Measurements from ENCODE around the gene ARHGAP33. TPM values are rescaled to one million over a fixed set of nuclear protein-coding genes. Genes with fewer than 3 reads are reported as not detected.

Gene ARHGAP33
- total RNA-seq, 1 experiment from 2014 or later: 43.9 TPM

DNA sequence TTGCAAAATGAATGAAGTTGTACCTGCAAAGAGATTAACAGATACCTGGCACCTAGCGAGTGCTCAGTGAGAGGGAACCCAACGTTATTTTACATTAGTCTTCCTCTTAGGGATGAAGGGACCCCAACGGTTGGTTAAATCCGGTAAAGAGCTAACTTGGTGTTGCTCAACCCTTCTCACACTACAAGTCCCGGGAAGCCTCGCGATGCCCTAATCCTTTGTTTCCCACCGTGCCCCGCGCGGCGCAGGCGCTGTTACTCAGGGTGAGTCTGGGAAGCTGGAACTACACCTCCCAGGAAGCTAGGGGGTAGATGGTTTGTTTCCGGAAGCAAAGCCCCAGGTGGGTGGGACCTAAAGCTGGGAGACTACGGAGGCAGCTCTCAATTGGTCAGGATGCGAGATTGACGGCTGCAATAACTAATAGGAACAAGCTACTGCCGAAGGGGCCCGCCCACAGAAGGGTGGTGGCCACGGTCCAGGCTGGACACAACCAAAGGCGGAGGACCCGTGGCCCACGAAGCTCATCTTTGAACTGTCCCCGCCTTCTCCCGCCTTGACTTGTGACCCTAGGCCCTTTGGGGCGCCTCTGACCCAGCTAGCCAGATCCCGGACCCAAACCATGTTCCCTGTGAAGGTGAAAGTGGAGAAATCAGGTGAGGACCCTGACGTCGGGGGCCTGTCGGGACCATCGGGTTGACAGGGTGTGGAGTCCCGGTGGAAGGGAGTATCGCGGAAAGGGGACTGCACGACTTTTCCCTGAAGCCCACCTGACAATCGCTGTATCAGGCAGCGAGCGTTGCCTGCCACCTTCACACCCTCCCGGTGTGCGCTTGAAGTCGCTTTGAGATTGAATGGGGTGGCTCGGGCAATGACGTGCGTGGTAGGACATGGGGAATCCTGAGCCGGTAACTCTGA, 27.0 kb upstream of the ARHGAP33 start, which contains the start of gene LIN37:
LIN37 (plus strand) TSS at position 471 of the 915 bp plus-strand sequence; CDS start at position 620, 149 bp downstream.
- TF ChIP-seq ZNF121 (CRISPR knock-in tag; IDR thresholded peaks at IDR 0.05) (no peak), TP53 (CRISPR knock-in tag; IDR thresholded peaks at IDR 0.05) (no peak), MYBL2 (CRISPR knock-in tag; IDR thresholded peaks at IDR 0.05) (peak; percentile 67; the same call in 1 of the 2 replicates), NFYB (CRISPR knock-in tag; conservative IDR thresholded peaks at IDR 0.05; ENCODE audit: low read depth) (peak; percentile 89), ETV6 (CRISPR knock-in tag; IDR thresholded peaks at IDR 0.05) (peak; percentile 52; the same call in 1 of the 2 replicates), NR2C2 (CRISPR knock-in tag; IDR thresholded peaks at IDR 0.05) (0 out of 2 replicates have a peak, but pooled peaks have one; percentile 54), ELF4 (CRISPR knock-in tag; IDR thresholded peaks at IDR 0.05; ENCODE audit: low read depth) (no peak), SP1 (CRISPR knock-in tag; conservative IDR thresholded peaks at IDR 0.05) (peak; percentile 92), GABPB1 (CRISPR knock-in tag; IDR thresholded peaks at IDR 0.05) (peak; percentile 77), FOXK1 (CRISPR knock-in tag; IDR thresholded peaks at IDR 0.05) (peak; percentile 93)
- TF ChIP-seq, protein P1, sequence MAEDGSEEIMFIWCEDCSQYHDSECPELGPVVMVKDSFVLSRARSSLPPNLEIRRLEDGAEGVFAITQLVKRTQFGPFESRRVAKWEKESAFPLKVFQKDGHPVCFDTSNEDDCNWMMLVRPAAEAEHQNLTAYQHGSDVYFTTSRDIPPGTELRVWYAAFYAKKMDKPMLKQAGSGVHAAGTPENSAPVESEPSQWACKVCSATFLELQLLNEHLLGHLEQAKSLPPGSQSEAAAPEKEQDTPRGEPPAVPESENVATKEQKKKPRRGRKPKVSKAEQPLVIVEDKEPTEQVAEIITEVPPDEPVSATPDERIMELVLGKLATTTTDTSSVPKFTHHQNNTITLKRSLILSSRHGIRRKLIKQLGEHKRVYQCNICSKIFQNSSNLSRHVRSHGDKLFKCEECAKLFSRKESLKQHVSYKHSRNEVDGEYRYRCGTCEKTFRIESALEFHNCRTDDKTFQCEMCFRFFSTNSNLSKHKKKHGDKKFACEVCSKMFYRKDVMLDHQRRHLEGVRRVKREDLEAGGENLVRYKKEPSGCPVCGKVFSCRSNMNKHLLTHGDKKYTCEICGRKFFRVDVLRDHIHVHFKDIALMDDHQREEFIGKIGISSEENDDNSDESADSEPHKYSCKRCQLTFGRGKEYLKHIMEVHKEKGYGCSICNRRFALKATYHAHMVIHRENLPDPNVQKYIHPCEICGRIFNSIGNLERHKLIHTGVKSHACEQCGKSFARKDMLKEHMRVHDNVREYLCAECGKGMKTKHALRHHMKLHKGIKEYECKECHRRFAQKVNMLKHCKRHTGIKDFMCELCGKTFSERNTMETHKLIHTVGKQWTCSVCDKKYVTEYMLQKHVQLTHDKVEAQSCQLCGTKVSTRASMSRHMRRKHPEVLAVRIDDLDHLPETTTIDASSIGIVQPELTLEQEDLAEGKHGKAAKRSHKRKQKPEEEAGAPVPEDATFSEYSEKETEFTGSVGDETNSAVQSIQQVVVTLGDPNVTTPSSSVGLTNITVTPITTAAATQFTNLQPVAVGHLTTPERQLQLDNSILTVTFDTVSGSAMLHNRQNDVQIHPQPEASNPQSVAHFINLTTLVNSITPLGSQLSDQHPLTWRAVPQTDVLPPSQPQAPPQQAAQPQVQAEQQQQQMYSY (CRISPR knock-in tag; IDR thresholded peaks at IDR 0.05): peak; percentile 37; the same call in 1 of the 2 replicates
- TF ChIP-seq, protein P2, sequence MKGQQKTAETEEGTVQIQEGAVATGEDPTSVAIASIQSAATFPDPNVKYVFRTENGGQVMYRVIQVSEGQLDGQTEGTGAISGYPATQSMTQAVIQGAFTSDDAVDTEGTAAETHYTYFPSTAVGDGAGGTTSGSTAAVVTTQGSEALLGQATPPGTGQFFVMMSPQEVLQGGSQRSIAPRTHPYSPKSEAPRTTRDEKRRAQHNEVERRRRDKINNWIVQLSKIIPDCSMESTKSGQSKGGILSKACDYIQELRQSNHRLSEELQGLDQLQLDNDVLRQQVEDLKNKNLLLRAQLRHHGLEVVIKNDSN (CRISPR knock-in tag; IDR thresholded peaks at IDR 0.05): 0 out of 2 replicates have a peak, but pooled peaks have one; percentile 44
- TF ChIP-seq, protein P3, sequence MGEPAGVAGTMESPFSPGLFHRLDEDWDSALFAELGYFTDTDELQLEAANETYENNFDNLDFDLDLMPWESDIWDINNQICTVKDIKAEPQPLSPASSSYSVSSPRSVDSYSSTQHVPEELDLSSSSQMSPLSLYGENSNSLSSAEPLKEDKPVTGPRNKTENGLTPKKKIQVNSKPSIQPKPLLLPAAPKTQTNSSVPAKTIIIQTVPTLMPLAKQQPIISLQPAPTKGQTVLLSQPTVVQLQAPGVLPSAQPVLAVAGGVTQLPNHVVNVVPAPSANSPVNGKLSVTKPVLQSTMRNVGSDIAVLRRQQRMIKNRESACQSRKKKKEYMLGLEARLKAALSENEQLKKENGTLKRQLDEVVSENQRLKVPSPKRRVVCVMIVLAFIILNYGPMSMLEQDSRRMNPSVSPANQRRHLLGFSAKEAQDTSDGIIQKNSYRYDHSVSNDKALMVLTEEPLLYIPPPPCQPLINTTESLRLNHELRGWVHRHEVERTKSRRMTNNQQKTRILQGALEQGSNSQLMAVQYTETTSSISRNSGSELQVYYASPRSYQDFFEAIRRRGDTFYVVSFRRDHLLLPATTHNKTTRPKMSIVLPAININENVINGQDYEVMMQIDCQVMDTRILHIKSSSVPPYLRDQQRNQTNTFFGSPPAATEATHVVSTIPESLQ (CRISPR knock-in tag; IDR thresholded peaks at IDR 0.05): no peak
- TF ChIP-seq, protein P4, sequence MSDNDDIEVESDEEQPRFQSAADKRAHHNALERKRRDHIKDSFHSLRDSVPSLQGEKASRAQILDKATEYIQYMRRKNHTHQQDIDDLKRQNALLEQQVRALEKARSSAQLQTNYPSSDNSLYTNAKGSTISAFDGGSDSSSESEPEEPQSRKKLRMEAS (CRISPR knock-in tag; IDR thresholded peaks at IDR 0.05): peak; percentile 39; the same call in 1 of the 2 replicates
- TF ChIP-seq, protein P5, sequence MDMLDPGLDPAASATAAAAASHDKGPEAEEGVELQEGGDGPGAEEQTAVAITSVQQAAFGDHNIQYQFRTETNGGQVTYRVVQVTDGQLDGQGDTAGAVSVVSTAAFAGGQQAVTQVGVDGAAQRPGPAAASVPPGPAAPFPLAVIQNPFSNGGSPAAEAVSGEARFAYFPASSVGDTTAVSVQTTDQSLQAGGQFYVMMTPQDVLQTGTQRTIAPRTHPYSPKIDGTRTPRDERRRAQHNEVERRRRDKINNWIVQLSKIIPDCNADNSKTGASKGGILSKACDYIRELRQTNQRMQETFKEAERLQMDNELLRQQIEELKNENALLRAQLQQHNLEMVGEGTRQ (CRISPR knock-in tag; IDR thresholded peaks at IDR 0.05): peak; percentile 34; the same call in 1 of the 2 replicates
- H3K4me3 Mint-ChIP-seq: peak within 1 kb of the TSS; percentile 96
- ChIA-PET POLR2A (interaction anchor here (0.5 to 1.2 kb wide), 6 partner anchors 9 to 136 kb away, joined by 3 to 11 read pairs (median 4); partner anchors contain the start of genes COX6B1, HSPB6 and PROSER3), CTCF (interaction anchor here (0.7 to 2.2 kb wide), 26 partner anchors 8 to 704 kb away, joined by 3 to 23 read pairs (median 4); partner anchors contain the start of genes KIRREL2 and THAP8)
- H3K4me1 Mint-ChIP-seq: peaks cover 21% of the 10 kb centered on the region
- H3K27ac Mint-ChIP-seq: peak within 1 kb of the TSS; percentile 85
- DNase-seq (ENCODE audit: low spot score) (peak; percentile 99), ATAC-seq (peak; percentile 84)
- H3K36me3 Mint-ChIP-seq: no peaks in the 10 kb centered on the region
- no peaks in the 10 kb centered on the region; the same call in 1 of the 2 replicates for H3K27me3 Mint-ChIP-seq (ENCODE audit: low read depth)
- no peaks in the 10 kb centered on the region for H3K9me3 Mint-ChIP-seq

DNA sequence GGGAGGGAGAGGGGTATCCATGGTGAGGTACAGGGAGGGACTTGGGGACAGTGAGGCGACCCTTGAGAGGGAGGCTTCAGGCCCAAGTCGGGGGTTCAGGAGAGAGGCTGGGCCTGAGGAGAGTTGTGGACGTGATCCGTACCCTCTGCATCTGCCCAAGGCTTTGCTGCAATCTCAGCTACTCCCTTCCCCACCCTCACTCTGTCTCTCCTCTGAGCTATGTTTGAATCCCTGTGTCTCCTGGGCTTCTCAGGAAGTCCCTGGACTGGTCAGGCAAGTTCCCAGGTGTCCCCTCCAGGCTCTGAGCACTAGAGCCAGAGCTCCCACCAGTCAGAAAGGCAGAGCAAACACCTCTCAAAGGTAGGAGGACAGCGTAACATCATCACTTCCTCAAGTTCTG, 25.2 kb upstream of the ARHGAP33 start:
- H3K4me3 Mint-ChIP-seq: peak overlapping the region; percentile 33; the same call in 1 of the 2 replicates

More for the DNA sequence above, 25.2 kb upstream of the ARHGAP33 start:
- DNase-seq (ENCODE audit: low spot score) (no peak), ATAC-seq (no peak)
- Mint-ChIP-seq H3K4me1 (peaks cover 18% of the 10 kb centered on the region), H3K27me3 (ENCODE audit: low read depth) (peaks cover 6% of the 10 kb centered on the region), H3K27ac (no peak overlapping the region), H3K36me3 (no peaks in the 10 kb centered on the region), H3K9me3 (no peaks in the 10 kb centered on the region)
- CTCF ChIA-PET: interaction anchor here (1.1 kb wide), 1 partner anchor 34 kb away, joined by 3 read pairs; no protein-coding TSS in a partner anchor
- TF ChIP-seq, protein P6, sequence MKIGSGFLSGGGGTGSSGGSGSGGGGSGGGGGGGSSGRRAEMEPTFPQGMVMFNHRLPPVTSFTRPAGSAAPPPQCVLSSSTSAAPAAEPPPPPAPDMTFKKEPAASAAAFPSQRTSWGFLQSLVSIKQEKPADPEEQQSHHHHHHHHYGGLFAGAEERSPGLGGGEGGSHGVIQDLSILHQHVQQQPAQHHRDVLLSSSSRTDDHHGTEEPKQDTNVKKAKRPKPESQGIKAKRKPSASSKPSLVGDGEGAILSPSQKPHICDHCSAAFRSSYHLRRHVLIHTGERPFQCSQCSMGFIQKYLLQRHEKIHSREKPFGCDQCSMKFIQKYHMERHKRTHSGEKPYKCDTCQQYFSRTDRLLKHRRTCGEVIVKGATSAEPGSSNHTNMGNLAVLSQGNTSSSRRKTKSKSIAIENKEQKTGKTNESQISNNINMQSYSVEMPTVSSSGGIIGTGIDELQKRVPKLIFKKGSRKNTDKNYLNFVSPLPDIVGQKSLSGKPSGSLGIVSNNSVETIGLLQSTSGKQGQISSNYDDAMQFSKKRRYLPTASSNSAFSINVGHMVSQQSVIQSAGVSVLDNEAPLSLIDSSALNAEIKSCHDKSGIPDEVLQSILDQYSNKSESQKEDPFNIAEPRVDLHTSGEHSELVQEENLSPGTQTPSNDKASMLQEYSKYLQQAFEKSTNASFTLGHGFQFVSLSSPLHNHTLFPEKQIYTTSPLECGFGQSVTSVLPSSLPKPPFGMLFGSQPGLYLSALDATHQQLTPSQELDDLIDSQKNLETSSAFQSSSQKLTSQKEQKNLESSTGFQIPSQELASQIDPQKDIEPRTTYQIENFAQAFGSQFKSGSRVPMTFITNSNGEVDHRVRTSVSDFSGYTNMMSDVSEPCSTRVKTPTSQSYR (CRISPR knock-in tag; IDR thresholded peaks at IDR 0.05): no peak
- TF ChIP-seq HMGA2 (CRISPR knock-in tag; IDR thresholded peaks at IDR 0.05): no peak
- TF ChIP-seq, protein P7, sequence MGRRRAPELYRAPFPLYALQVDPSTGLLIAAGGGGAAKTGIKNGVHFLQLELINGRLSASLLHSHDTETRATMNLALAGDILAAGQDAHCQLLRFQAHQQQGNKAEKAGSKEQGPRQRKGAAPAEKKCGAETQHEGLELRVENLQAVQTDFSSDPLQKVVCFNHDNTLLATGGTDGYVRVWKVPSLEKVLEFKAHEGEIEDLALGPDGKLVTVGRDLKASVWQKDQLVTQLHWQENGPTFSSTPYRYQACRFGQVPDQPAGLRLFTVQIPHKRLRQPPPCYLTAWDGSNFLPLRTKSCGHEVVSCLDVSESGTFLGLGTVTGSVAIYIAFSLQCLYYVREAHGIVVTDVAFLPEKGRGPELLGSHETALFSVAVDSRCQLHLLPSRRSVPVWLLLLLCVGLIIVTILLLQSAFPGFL (CRISPR knock-in tag; IDR thresholded peaks at IDR 0.05; ENCODE audit: borderline replicate concordance): no peak
- POLR2A ChIA-PET: no interaction called here

Data from WTC11 (cell line).